ENCODE data around the gene ETS1. TPM values are rescaled to one million over a fixed set of nuclear protein-coding genes. Genes with fewer than 3 reads are reported as not detected.

Gene ETS1
- total RNA-seq, 1 donor from 2014 or later: 88.0 TPM

GRCh38 chr11:128482512-128483191 is 104.7 kb downstream of the ETS1 start:
- intact Hi-C loops (cut with DNase I): no loop called here
- H3K9me3 ChIP-seq: no peaks in the 10 kb centered on the region
- peak overlapping the region in 1 of 2 donors; percentile 15 for H3K4me3 ChIP-seq
- TF ChIP-seq CTCF (IDR thresholded peaks at IDR 0.05): no peak
- peak overlapping the region; percentile 54 to 63 for H3K27ac ChIP-seq
- DNase-seq (ENCODE audit: low spot score in 2 of 2): no peak
- H3K36me3 ChIP-seq: peaks cover 51 to 66% of the 10 kb centered on the region in 2 donors
- peaks cover 0 to 17% of the 10 kb centered on the region in 2 donors for H3K4me1 ChIP-seq
- H3K27me3 ChIP-seq: no peaks in the 10 kb centered on the region

GRCh38 chr11:128482092-128482491 is 105.3 kb downstream of the ETS1 start:
- Histone ChIP-seq H3K4me1 (peaks cover 0 to 17% of the 10 kb centered on the region in 2 donors), H3K27me3 (no peaks in the 10 kb centered on the region), H3K27ac (peak overlapping the region; percentile 54 to 63), H3K36me3 (peaks cover 50 to 72% of the 10 kb centered on the region in 2 donors), H3K9me3 (no peaks in the 10 kb centered on the region), H3K4me3 (no peak overlapping the region)
- TF ChIP-seq CTCF (IDR thresholded peaks at IDR 0.05): no peak
- no peak for DNase-seq (ENCODE audit: low spot score in 2 of 2)
- intact Hi-C loops (cut with DNase I): no loop called here

- Histone ChIP-seq H3K36me3 (peaks cover 41 to 73% of the 10 kb centered on the region in 2 donors), H3K27ac (peak overlapping the region; percentile 51 to 54), H3K9me3 (no peaks in the 10 kb centered on the region), H3K4me1 (peaks cover 0 to 19% of the 10 kb centered on the region in 2 donors), H3K27me3 (no peaks in the 10 kb centered on the region), H3K4me3 (no peak overlapping the region)
- intact Hi-C loops (cut with DNase I): loop anchor here (2.0 kb wide), 2 partner anchors 16 to 186 kb away; no protein-coding TSS in a partner anchor
- TF ChIP-seq CTCF (IDR thresholded peaks at IDR 0.05): no peak
- no peak for DNase-seq (ENCODE audit: low spot score in 2 of 2)
Measured at GRCh38 chr11:128481135-128481534, 106.2 kb downstream of the ETS1 start.

GRCh38 chr11:128480665-128481064 is 106.7 kb downstream of the ETS1 start:
- H3K36me3 ChIP-seq: peaks cover 37 to 73% of the 10 kb centered on the region in 2 donors
- no peaks in the 10 kb centered on the region for H3K27me3 ChIP-seq
- no peak for DNase-seq (ENCODE audit: low spot score in 2 of 2)
- peaks cover 0 to 19% of the 10 kb centered on the region in 2 donors for H3K4me1 ChIP-seq
- no peak for TF ChIP-seq CTCF (IDR thresholded peaks at IDR 0.05)
- no peak overlapping the region for H3K4me3 ChIP-seq
- intact Hi-C loops (cut with DNase I): loop anchor here (2.0 kb wide), 2 partner anchors 16 to 186 kb away; no protein-coding TSS in a partner anchor
- H3K27ac ChIP-seq: peak overlapping the region; percentile 45 to 51
- H3K9me3 ChIP-seq: no peaks in the 10 kb centered on the region

GRCh38 chr11:128480066-128480465 is 107.3 kb downstream of the ETS1 start:
- H3K27ac ChIP-seq: peak overlapping the region; percentile 45 to 51
- no peaks in the 10 kb centered on the region for H3K27me3 ChIP-seq
- TF ChIP-seq CTCF (IDR thresholded peaks at IDR 0.05): no peak
- peaks cover 0 to 19% of the 10 kb centered on the region in 2 donors for H3K4me1 ChIP-seq
- H3K9me3 ChIP-seq: no peaks in the 10 kb centered on the region
- peaks cover 31 to 68% of the 10 kb centered on the region in 2 donors for H3K36me3 ChIP-seq
- no peak overlapping the region for H3K4me3 ChIP-seq
- intact Hi-C loops (cut with DNase I): loop anchor here (2.0 kb wide), 2 partner anchors 17 to 185 kb away; no protein-coding TSS in a partner anchor
- DNase-seq (ENCODE audit: low spot score in 2 of 2): no peak
